Measurements from ENCODE around the gene HES1. TPM values are rescaled to one million over a fixed set of nuclear protein-coding genes. Genes with fewer than 3 reads are reported as not detected.
"Not testable (repeated sequence)": the region's sequence is repeated elsewhere in the genome, so short reads cannot be mapped to it uniquely, and the experiment has no call there.

HES1 gene
- total RNA-seq, 3 donors from 2014 or later: 6.6 to 110 (median 87.2) TPM

DNA sequence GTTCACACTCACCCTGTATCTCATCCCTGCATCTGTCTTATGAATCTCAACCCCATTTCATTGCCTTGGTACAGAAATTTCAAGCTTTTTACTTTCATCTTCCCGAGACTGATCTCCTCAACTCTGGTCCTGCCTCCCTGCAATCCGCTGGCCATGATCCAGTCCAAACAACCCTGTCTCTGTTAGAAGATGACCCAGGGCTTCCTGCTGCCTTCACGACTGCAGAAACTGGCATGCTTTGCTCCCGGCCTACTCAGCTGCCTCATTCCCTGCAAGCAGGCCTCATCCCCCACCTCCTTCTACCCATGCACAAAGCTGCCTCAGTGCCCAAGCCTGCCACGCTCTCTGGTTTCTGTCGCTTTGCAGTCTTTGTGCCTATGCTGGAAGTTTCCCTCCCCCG is 12.4 kb downstream of the HES1 start:
- Histone ChIP-seq H3K4me1 (peaks cover 0 to 14% of the 10 kb centered on the region in 2 donors), H3K27ac (peak overlapping the region; percentile 74 to 84), H3K27me3 (no peaks in the 10 kb centered on the region), H3K9me3 (no peaks in the 10 kb centered on the region), H3K36me3 (no peaks in the 10 kb centered on the region), H3K4me3 (no peak overlapping the region)
- TF ChIP-seq POLR2AphosphoS5 (IDR thresholded peaks at IDR 0.05) (no peak), POLR2A (IDR thresholded peaks at IDR 0.05) (no peak)
- TF ChIP-seq, protein P1, sequence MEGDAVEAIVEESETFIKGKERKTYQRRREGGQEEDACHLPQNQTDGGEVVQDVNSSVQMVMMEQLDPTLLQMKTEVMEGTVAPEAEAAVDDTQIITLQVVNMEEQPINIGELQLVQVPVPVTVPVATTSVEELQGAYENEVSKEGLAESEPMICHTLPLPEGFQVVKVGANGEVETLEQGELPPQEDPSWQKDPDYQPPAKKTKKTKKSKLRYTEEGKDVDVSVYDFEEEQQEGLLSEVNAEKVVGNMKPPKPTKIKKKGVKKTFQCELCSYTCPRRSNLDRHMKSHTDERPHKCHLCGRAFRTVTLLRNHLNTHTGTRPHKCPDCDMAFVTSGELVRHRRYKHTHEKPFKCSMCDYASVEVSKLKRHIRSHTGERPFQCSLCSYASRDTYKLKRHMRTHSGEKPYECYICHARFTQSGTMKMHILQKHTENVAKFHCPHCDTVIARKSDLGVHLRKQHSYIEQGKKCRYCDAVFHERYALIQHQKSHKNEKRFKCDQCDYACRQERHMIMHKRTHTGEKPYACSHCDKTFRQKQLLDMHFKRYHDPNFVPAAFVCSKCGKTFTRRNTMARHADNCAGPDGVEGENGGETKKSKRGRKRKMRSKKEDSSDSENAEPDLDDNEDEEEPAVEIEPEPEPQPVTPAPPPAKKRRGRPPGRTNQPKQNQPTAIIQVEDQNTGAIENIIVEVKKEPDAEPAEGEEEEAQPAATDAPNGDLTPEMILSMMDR (IDR thresholded peaks at IDR 0.05): no peak
- intact Hi-C loops (cut with DNase I; ENCODE audit: low total_unique reads): no loop called here
- peak; percentile 53 to 65 for DNase-seq (ENCODE audit: low spot score in 2 of 2)

DNA sequence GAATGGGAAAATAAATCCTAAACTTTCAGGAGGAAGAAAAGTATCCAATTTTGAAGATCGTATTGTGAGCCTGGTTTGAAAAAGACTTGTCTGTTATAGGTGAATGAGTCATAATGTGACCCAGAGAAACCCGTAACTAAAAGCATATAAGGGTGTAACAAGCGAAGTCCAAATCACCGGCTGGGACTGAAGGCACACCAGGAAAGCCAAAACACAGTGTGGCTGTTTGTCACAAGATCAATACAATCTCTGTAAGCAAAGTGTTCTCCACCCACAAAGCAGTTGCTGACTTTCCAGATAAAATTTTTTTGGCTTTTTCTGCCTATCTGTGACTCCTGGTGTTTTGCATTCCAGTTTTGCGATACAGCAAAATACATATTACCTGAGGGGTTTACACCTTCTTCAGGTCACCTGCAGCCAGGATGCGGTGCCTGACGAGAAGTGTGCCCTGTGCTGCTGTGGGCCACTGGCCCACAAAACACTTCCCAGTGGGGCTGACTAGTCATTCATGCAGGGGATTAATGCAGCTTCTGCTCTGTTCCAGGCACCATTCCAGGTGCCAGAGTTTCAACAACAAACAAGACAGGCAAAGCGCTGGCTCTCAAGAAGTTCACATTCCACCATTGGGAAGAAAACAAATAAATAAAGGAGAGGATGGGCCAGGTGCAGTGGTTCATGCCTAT is 14.4 kb downstream of the HES1 start:
- Histone ChIP-seq H3K36me3 (no peaks in the 10 kb centered on the region), H3K4me1 (peaks cover 0 to 14% of the 10 kb centered on the region in 2 donors), H3K27ac (peak overlapping the region; percentile 30 to 74), H3K4me3 (no peak overlapping the region), H3K9me3 (peaks cover 0 to 4% of the 10 kb centered on the region in 2 donors), H3K27me3 (no peaks in the 10 kb centered on the region)
- TF ChIP-seq POLR2A (IDR thresholded peaks at IDR 0.05) (no peak), POLR2AphosphoS5 (IDR thresholded peaks at IDR 0.05) (no peak)
- TF ChIP-seq, protein P1 (IDR thresholded peaks at IDR 0.05): no peak
- DNase-seq (ENCODE audit: low spot score in 2 of 2): no peak
- intact Hi-C loops (cut with DNase I; ENCODE audit: low total_unique reads): no loop called here

DNA sequence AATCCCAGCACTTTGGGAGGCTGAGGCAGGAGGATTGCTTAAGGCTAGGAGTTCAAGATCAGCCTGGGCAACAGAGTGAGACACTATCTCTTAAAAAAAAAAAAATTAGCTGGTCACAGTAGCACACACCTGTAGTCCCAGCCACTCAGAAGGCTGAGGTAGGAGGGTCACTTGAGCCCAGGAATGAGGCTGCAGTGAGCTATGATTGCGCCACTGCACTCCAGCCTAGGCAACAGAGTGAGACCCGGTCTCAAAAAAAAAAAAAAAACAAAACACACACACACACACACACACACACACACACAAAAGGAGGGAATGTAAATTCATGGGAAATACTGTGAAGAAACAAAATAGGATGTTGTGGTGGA is 15.0 kb downstream of the HES1 start:
- not testable (repeated sequence) for DNase-seq (ENCODE audit: low spot score in 2 of 2); H3K4me3 ChIP-seq
- peaks cover 0 to 14% of the 10 kb centered on the region in 2 donors for H3K4me1 ChIP-seq

DNA sequence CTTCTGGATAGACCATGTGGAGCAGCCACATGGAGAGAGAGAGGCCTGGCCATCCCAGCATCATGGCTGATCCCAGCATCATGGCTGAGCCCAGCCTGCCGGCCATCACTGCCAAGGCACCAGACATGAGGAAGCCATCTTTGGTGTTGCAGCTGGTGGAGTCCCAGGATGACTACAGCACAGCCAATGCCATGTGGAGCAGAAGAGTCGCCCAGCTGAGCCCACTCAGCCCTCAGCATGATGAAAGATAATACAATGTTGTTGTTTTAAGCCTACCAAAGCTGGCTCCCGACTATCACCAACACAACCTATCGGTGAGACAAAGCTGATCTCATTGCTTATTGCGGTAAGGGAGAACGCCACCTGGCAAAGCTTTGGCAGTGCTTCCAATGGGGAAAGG is 18.4 kb downstream of the HES1 start:
- TF ChIP-seq POLR2A (IDR thresholded peaks at IDR 0.05) (no peak), POLR2AphosphoS5 (IDR thresholded peaks at IDR 0.05) (no peak)
- TF ChIP-seq, protein P1 (IDR thresholded peaks at IDR 0.05): no peak
- no peak for DNase-seq (ENCODE audit: low spot score in 2 of 2)
- Histone ChIP-seq H3K27ac (no peak overlapping the region), H3K4me1 (peaks cover 0 to 6% of the 10 kb centered on the region in 2 donors), H3K4me3 (no peak overlapping the region), H3K9me3 (peaks cover 0 to 4% of the 10 kb centered on the region in 2 donors), H3K27me3 (no peaks in the 10 kb centered on the region), H3K36me3 (no peaks in the 10 kb centered on the region)
- intact Hi-C loops (cut with DNase I; ENCODE audit: low total_unique reads): no loop called here

More for the DNA sequence above, 15.0 kb downstream of the HES1 start:
- intact Hi-C loops (cut with DNase I; ENCODE audit: low total_unique reads); H3K36me3 ChIP-seq; H3K27me3 ChIP-seq; H3K9me3 ChIP-seq: not testable (repeated sequence)
- H3K27ac ChIP-seq: peak overlapping the region; percentile 30 to 74

DNA sequence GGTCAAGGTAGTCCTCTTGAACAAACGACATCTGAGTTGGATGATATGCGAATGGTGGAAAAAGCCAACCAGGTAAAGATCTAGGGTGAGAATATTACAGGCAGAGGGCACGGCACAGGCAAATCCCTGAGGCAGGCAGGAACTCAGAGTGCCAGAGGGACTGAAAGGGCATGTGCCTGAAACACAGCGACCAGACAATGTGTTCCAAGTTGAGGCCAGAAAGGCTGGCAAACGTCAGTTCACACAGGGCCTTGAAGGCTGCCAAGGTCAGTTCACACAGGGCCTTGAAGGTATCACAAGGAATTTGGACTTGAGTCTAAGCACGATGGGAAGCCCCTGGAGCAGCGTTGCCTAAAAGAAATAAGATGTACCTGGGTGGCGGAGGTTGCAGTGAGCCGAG is 20.1 kb downstream of the HES1 start:
- H3K4me3 ChIP-seq: no peak overlapping the region
- intact Hi-C loops (cut with DNase I; ENCODE audit: low total_unique reads): no loop called here
- TF ChIP-seq, protein P1 (IDR thresholded peaks at IDR 0.05): no peak
- TF ChIP-seq POLR2AphosphoS5 (IDR thresholded peaks at IDR 0.05): no peak
- TF ChIP-seq POLR2A (IDR thresholded peaks at IDR 0.05): no peak
- peaks cover 3 to 17% of the 10 kb centered on the region in 2 donors for H3K4me1 ChIP-seq
- no peaks in the 10 kb centered on the region for H3K27me3 ChIP-seq
- DNase-seq (ENCODE audit: low spot score in 2 of 2): no peak
- peak overlapping the region in 1 of 2 donors; percentile 65 for H3K27ac ChIP-seq
- no peaks in the 10 kb centered on the region for H3K36me3 ChIP-seq
- peaks cover 0 to 4% of the 10 kb centered on the region in 2 donors for H3K9me3 ChIP-seq
